Left renal cortex interstitium (tissue), 4 donors: ENCODE measurements around the gene ERCC2. TPM values are rescaled to one million over a fixed set of nuclear protein-coding genes. Genes with fewer than 3 reads are reported as not detected.
"Not testable (repeated sequence)": the region's sequence is repeated elsewhere in the genome, so short reads cannot be mapped to it uniquely, and the experiment has no call there.

Experiments
- DNase-seq, 4 donors: peaks; one replicate each; pipeline ENCODE4 v3.0.0-alpha.2; 2013; ENCODE audit warnings: low read depth in 4 of 4, low spot score in 2 of 4, missing footprints in 1 of 4
- polyA plus RNA-seq, 4 donors: library from polyadenylated mRNA; unstranded; fragments of 120-200 nt; gene quantifications; one replicate each; pipeline ENCODE4 v1.2.1, GENCODE V29; 2013; ENCODE audit not compliant: insufficient read length in 4 of 4

The ERCC2 gene
- polyA plus RNA-seq, 4 donors, result 31.8 to 44.1 (median 36.8) TPM

DNA sequence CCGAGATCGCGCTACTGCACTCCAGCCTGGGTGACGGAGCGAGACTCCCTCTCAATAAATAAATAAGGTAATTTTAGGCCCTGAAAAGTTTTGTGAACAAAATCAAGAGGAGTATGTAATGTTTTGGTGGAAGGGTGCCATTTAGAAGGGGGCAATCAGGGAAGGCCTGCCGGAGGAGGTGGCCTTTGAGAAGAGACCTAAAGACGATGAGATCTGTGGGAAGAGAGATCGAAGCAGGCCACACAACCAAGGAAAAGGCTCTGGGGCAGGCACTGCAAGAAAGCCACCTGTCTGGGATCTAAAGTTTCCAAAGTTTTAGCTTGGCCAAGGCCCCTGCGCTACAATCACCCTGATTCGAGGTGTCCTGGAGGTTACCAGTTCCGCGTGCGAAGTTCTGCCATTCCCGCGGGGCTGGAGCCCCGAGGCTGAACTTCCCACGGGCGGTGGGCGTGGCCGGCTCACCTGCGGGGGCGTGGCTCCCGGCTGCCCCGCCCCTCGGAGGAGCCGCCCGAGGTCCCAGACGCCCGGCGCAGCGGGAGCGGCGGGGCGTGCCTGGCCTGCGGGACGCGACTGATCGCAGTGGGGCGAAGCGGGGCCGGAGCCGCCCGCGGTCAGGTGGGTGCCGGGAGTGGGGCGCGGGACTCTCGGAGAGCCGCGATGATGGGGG lies 30.0 kb downstream of the ERCC2 start, which contains the start of gene KLC3:
Gene KLC3, plus strand, starts transcription at position 519 of the 667 bp plus-strand sequence. CDS start 4,792 bp downstream, outside the sequence.
- DNase-seq, result no peak

DNA sequence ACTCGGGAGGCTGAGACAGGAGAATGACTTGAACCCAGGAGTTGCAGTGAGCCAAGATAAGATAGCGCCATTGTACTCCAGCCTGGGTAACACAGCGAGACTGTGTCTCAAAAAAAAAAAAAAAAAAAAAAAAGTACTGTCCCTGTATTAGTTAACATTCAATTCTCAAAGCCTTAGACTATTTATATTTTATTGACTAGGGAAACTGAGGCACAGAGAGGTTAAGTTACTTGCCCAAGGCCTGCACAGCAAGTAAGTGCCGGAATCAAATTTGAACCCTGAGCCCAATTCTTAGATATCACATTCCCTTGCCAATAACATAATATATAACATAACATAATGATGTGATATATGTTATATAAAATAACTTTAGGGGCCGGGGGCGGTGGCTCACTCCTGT lies 30.7 kb downstream of the ERCC2 start:
- no peak for DNase-seq

DNA sequence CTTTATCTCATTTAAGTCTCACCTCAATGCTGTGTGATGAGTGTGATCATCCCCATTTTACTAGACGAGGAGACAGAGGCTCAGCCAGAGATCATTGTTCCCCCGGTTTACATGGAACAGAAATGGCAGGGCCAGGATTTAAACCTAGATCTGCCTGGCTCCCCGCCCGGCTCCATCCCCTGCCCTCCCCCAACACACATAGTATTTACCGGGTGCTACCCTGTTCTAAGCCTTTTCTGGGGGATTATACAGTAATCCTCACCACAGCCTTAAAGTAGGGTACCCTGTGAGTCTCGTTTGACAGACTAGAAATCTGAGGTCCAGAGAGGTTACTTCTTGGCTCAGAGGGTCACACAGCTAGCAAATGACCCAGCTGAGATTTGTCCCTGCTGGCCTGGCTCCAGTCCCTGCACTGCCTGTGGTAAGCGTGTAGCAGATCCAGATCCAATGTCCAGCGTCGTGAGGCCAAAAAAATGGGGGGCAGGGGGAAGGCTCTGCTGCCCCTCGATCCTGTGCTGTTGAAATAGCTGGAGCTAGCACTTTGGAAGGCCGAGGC lies 33.6 kb downstream of the ERCC2 start:
- no peak for DNase-seq

DNA sequence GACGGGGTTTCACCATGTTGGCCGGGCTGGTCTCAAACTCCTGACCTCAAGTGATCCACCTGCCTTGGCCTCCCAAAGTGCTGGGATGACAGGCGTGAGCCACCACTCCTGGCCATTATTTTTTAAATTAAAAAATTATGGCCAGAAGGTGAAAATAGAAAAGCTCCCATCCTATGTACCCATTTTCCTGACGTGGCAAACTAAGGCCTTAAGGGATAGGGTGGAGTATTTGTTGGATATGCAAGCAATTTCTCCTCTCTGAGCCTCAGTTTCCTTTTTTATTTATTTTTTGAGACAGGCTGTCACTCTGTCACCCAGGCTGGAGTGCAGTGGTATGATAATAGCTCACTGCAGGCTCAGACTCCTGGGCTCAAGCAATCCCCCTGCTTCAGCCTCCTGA lies 35.5 kb downstream of the ERCC2 start:
- DNase-seq, result not testable (repeated sequence)

DNA sequence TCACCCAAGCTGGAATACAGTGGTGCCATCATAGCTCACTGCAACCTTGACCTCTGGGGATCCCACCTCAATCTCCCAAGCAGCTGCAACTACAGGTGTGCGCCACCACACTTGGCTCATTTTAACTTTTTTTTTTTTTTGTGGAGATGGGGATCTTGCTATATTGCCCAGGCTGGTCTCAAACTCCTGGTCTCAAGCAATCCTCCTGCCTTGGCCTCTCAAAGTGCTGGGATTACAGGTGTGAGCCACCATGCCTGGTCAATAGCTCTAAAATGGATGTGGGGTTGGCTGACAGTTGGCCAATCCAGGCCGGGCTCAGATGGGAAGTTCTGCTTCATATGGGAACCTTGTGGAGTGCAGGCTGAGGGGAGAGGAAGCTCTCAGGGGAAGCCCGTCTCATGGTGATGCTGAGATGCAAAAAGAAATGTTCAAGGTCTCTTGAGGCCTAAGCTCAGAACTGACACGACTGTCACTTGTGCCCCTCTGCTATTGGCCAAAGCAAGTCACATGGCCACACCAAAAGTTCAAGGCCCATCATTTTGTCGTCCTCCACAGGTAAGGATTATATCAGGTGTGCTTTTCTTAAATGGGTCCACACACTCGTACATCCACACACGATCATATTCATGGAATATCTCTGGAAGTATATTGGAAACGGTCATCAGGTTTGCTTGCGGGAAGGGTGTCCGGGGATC lies 36.6 kb downstream of the ERCC2 start:
- no peak for DNase-seq

DNA sequence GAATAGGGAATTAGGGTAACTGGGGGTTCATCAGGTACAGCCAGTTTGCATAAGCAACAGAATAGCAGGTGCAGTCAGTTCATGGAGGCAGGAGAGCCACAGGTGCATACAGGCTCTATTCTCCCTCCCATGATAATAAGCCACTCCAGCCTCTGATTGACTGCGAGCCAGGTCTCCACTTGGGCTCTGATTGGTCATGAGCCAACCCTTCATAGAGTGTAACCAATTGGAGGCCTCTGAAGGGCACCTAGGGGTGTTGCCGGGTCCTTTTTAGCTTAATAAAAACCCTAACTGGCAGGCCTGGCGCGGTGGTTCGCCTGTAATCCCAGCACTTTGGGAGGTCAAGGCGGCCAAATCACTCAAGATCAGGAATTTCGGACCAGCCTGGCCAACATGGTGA lies 39.0 kb downstream of the ERCC2 start:
- no peak for DNase-seq

DNA sequence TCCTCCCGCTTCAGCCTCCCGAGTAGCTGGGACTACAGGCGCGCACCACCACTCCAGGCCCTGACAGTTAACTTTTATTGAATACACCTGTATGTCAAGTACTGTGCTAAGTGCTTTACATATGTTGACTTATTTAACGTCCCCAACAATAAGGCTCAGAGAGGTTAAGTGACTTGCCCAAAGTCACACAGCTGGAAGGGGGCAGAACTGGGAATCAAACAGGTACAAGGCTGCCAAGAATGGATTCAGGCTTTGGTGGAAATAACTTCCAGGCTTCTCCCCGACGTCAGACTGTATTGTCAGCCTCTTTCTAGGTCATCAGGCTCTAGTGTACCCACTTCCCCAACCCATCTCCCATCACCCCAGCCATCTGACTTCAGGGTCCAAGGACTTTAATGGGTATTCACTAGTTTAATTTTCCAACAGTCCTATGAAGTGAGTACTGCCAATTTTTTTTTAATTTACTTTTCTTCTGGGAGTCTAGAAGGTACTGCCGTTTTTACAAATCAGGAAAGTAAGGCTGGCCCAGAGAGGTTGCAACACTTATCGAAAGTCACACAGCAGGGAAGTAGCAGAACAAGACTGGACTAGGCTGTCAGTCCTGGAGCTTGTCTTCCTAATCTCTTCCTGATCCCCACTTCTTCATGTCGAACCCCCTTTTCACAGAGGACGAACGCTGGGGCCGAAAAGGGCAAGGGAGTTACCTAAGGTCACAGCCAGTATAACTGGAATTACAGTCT lies 42.8 kb downstream of the ERCC2 start:
- DNase-seq, result no peak

DNA sequence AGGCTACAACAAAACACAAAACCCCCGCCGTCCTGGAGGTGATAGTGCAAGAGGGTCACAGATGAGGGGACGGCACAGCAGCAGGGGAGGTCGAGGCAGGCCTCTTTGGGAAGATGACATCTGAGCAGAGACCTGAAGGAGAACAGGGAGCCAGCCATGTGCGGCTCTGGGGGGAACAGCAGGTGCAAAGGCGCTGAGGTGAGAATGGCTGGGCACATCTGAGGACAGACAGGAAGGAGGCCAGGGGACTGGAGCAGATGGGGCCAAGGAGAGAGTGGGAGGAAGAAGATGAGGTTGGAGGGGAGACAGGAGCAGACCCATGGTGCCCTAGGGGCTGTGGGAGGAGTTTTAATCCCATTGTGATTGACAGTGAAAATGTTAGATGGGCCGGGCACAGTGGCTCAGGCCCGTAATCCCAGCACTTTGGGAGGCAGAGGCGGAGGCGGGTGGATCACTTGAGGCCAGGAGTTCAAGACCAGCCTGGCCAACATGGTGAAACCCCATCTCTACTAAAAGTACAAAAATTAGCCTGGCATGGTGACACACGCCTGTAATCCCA lies 45.9 kb downstream of the ERCC2 start:
- no peak for DNase-seq

DNA sequence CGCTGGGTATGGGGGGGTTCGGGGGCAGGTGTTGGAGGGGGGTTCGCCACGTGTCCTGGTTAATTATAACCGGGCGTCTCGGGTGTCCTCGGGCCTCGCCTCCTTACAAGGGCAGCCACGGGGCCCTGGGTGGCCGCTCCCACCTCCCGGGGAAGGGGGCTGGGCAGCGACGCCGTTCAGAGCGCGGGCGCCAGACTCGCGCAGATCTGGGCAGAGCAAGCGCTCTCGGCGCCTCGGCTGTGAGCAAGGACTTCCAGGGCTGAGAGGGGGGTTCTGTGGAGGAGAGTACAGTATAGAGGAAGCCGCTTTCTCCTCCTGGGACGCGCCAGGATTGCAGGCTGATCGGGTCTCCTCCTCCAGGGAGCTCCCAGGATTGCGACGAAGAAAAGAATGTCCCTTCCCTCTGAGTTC lies 46.7 kb downstream of the ERCC2 start:
- peak in 1 of 4 donors; percentile 21 for DNase-seq

DNA sequence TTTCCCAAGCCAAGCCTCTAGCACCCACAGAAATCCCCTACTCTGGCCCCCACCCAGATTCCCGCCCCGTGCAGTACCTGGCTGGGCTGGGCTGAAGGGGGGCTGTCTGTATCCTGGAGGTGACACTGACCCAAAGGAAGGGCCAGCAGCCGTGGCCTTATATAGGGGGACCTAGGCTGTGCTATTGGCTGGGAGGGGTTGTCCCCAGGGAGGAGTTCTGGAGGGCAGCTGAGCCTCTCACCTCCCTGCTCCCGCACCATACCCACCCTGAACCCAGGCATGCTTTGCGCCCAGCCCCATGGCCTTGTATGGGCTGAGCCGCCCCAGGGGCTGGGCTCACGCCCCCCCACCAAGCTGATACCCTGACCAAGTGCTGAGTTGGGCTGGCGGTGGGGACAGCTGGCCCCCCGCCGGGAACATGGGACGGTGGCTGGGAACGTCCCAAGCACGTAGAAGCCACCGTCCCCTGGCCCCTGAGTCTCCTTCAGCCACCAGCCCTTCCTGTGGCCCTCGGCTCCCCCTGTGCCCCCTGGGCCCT lies 47.6 kb downstream of the ERCC2 start, which contains the start of gene CKM:
Gene CKM, minus strand, starts transcription at position 132 of the 538 bp plus-strand sequence. CDS start 3,162 bp downstream, outside the sequence.
- no peak for DNase-seq

DNA sequence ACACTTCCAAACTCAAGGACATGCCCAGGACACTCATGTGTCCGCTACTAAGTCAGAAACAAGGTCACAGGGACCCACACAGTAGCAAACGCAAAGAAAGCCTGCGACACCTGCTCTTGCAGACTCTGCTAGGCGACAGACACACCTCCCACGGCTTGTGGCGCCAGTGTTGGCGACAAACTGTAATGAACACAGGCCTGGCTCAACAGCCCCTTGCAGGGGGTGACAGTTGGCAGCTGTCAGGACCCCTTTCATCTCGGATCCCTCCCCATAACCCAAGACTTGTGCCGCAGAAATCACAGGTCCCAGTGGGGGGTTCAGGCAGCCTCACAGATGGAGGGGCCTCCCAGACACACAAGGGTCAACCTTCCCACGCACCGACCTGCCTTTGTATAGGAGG lies 48.1 kb downstream of the ERCC2 start:
- no peak for DNase-seq

DNA sequence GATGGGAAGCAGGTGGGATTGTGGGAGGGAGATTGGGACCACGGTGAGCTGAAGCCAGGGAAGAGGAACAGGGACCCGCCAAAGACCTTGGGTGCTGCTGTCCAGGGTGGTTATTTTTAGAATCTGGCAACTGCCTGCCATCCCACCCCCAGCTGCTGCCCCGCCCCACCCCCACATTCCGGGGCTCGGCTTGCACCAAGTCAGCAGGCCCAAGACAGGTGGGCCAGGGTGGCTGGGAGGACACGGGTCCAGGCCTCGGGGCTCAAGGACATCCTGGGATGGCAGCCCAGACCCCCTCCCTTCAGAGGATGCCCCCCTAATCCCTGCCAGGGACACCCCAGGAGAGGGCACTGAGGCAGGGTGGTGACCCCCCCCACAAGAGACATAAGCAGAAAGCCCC lies 48.5 kb downstream of the ERCC2 start:
- no peak for DNase-seq

DNA sequence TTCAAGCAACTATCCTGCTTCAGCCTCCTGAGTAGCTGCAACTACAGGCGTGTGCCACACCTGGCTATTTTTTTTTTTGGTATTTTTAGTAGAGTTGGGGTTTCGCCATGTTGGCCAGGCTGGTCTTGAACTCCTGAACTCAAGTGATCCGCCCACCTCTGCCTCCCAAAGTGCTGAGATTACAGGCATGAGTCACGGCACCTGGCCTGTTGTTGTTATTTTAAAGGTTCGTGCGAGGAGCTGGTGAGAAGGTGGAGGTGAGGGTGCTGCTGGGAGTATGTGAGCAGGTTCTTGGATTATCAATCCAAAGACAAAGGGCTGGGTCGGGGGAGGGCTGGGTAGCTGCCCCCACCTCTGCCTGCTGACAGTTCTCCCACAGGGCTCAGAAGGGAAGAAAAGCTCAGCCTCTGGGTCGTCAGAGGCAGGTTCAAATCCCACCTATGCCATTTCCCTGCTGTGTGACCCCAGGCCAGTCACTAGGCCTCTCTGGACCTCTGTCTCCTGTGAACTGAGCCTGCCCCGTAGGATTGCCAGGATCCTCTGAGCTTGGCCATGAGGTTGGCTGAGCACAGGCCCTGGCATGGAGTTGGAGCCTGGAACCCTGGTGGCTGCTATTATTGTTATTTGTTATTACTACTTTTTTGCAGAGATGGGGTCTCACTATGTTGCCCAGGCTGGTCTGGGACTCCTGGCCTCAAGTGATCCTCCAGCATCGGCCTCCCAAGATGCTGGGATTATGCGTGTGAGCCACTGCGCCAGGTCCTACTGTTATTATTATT lies 49.2 kb downstream of the ERCC2 start:
- no peak for DNase-seq

DNA sequence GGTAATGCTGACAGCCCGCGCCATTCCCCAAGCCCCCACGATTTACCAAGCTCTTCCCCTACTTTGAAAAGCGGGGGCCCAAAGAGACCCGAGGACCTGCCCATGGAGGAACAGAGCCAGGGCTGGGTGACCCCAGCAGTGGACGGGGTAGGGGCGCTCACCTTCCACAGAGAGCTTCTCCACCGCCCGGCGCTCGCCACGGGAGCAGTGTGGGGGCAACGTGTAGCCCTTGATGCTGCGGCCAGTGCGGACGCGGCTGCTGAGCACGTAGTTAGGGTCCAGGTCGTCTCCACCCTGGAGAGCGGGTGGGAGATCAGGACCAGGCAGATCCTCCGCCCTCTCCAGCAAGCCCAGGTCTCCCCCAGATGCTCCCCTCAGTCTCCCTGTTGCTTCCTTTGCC lies 55.1 kb downstream of the ERCC2 start:
- DNase-seq, result no peak

DNA sequence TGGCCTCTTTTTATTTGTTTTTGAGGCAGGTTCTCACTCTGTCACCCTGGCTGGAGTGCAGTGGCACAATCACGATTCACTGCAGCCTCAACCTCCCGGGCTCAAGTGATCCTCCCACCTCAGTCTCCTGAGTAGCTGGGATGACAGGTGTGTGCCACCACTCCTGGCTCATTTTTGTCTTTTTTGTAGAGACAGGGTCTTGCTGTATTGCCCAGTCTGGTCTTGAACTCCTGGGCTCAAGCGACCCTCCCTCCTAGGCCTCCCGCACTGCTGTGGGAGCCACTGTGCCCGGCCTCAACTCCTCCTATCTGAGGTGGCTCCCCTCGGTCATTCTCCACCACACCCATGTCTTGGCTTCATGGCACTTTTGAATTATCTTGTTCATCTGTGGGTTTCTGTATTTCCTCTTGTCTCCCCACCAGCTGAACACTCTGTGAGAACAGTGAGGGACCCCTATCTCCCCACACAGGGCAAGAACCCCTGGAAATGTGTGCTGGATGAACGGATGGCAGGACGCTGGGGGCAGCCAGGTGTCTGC lies 55.6 kb downstream of the ERCC2 start:
- no peak for DNase-seq

DNA sequence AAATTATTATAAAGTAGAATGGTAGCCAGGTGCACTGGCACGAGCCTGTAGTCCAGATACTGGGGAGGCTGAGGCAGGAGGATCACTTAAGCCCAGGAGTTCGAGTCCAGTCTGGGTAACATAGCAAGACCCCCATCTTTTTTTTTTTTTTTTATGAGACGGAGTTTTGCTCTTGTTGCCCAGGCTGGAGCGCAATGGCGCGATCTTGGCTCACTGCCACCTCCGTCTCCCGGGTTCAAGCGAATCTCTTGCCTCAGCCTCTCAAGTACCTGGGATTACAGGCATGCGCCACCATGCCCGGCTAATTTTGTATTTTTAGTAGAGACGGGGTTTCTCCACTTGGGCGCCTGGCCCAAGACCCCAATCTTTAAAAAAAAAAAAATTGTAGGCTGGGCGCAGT lies 58.1 kb downstream of the ERCC2 start:
- DNase-seq, result not testable (repeated sequence)

DNA sequence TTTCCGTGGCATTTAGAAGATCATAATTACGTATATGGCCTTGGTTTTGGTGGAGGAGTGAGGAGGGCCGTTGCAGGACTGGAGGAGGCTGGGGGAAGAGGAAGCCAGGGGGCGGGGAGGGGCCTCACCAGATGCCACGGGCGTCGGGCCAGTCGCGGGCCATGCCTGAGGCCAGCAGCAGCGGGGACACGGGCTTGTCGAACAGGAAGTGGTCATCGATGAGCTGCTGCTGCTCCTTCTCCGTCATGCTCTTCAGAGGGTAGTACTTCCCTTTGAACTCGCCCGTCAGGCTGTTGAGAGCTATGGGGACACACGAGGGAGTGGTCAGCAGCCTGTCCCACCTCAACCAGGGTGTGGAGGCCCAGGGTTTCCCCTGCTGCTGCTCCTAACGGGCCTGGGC lies 58.8 kb downstream of the ERCC2 start:
- no peak for DNase-seq

DNA sequence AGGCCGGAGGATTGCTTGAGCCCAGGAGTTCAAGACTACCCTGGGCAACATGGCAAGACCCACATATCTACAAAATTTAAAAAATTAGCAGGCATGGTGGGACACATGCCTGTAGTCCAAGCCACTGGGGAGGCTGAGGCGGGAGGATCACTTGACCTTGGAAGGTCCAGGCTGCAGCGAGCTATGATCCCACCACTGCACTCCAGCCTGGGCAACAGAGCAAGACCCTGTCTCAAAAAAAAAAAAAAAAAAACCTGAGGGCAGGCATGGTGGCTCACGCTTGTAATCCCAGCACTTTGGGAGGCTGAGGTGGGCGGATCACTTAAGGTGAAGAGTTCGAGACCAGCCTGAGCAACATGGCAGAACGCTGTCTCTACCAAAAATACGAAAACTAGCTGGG lies 61.1 kb downstream of the ERCC2 start:
- DNase-seq, result not testable (repeated sequence)

DNA sequence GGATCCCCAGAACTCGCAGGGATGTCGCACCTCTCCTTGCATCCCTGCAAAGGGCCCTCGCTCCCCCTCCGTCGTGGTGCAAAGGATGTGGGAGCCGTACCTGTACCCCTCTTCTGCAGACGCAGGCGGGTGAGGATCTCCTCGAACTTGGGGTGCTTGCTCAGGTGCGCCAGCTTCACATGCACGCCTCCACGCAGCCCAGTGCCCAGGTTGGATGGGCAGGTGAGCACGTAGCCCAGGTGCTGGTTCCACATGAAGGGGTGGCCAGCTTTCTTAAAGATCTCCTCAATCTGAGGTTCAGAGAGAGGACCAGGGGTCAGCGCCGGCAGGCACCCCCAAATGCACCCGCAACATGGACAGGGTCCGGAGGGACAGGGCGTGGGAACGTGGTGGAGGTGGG lies 63.0 kb downstream of the ERCC2 start:
- no peak for DNase-seq
